GM23248 (cell line): ENCODE measurements around the gene PADI1. TPM values are rescaled to one million over a fixed set of nuclear protein-coding genes. Genes with fewer than 3 reads are reported as not detected.

Experiments
- DNase-seq: peaks from one replicate; pipeline ENCODE4 v3.0.0-alpha.2; 2015
- H2AFZ ChIP-seq: fragments of 200-600 bp; sonication (generic); 2 replicates; pipeline ENCODE4 v1.6.1; 2016; ENCODE audit warnings: antibody characterized with exemption
- H3F3A ChIP-seq: fragments of 200-600 bp; sonication (generic); 2 replicates; pipeline ENCODE4 v1.6.1; 2016; ENCODE audit warnings: mild to moderate bottlenecking, antibody characterized with exemption, mixed run types; ENCODE audit not compliant: insufficient read depth
- H3K27ac ChIP-seq: fragments of 200-600 bp; sonication (generic); 2 replicates; pipeline ENCODE4 v1.5.1; 2016; ENCODE audit warnings: mild to moderate bottlenecking
- H3K27me3 ChIP-seq: fragments of 200-600 bp; sonication (generic); replicated peaks from 2 replicates; pipeline ENCODE4 v1.6.1; 2016; ENCODE audit warnings: mild to moderate bottlenecking; ENCODE audit not compliant: insufficient read depth
- H3K36me3 ChIP-seq: fragments of 200-600 bp; sonication (generic); 2 replicates; pipeline ENCODE4 v1.6.1; 2016; ENCODE audit warnings: low read depth, mild to moderate bottlenecking
- H3K4me1 ChIP-seq: fragments of 200-600 bp; sonication (generic); 2 replicates; pipeline ENCODE4 v1.6.1; 2016; ENCODE audit warnings: mild to moderate bottlenecking; ENCODE audit not compliant: insufficient read depth
- H3K4me2 ChIP-seq: fragments of 200-600 bp; sonication (generic); one replicate; pipeline ENCODE4 v1.6.1; 2016; ENCODE audit warnings: mild to moderate bottlenecking; ENCODE audit not compliant: unreplicated experiment
- H3K4me3 ChIP-seq: fragments of 200-600 bp; sonication (generic); 2 replicates; pipeline ENCODE4 v1.5.1; 2016; ENCODE audit warnings: mild to moderate bottlenecking
- H3K79me2 ChIP-seq: fragments of 200-600 bp; sonication (generic); 2 replicates; pipeline ENCODE4 v1.6.1; 2016; ENCODE audit warnings: mild to moderate bottlenecking; ENCODE audit not compliant: insufficient read depth
- H3K9ac ChIP-seq: fragments of 200-600 bp; sonication (generic); 2 replicates; pipeline ENCODE4 v1.6.1; 2016; ENCODE audit warnings: mild to moderate bottlenecking
- H3K9me2 ChIP-seq: fragments of 200-600 bp; sonication (generic); 2 replicates; pipeline ENCODE4 v1.6.1; 2016; ENCODE audit warnings: mixed run types, mild to moderate bottlenecking, moderate library complexity; ENCODE audit not compliant: insufficient read depth
- H3K9me3 ChIP-seq: fragments of 200-600 bp; sonication (generic); one replicate; pipeline ENCODE4 v1.6.1; 2017; ENCODE audit warnings: low read depth
- H4K20me1 ChIP-seq: fragments of 200-600 bp; sonication (generic); 2 replicates; pipeline ENCODE4 v1.6.0; 2016; ENCODE audit not compliant: insufficient read depth
- EZH2 ChIP-seq: fragments of 200-600 bp; sonication (generic); IDR thresholded peaks from 2 replicates; pipeline ENCODE4 v1.6.1; 2018; ENCODE audit warnings: antibody characterized with exemption, mild to moderate bottlenecking; ENCODE audit not compliant: insufficient read depth, poor library complexity, severe bottlenecking
- EZH2phosphoT487 ChIP-seq: fragments of 200-600 bp; sonication (generic); IDR thresholded peaks from 2 replicates; pipeline ENCODE4 v1.6.1; 2018; ENCODE audit warnings: antibody characterized with exemption, moderate library complexity, mild to moderate bottlenecking, low read depth; ENCODE audit not compliant: insufficient read depth
- WGBS, 2 experiments: methylation state at CpG; one replicate each; pipeline ENCODE4 v1.1.6; 2015 to 2017; ENCODE audit warnings: low lambda C conversion rate in 2 of 2, low coverage in 1 of 2; ENCODE audit errors: missing lambda C conversion rate in 2 of 2; 5-methylcytosine and 5-hydroxymethylcytosine counted together
- in situ Hi-C: fragments of 300-500 bp; cut with MboI; formaldehyde crosslinking; loops from 2 replicates; pipeline ENCODE4 v1.15.0; 2020
- polyA plus RNA-seq: library from polyadenylated mRNA; unstranded; fragments of >200 nt; fragmentation: Nextera tagmentation; extraction: Ambion mirVana; gene quantifications from 2 replicates; pipeline ENCODE4 v1.2.1, GENCODE V29; 2016
- total RNA-seq: library from RNA; depleted of rRNA; stranded (reverse); fragments of >200 nt; shearing (Covaris generic); gene quantifications from 2 replicates; pipeline ENCODE4 v1.2.3, GENCODE V29; 2014

PADI1 gene
- total and polyA plus RNA-seq, 2 experiments from 2014 or later: under 0.01 to 0.14 TPM

DNA sequence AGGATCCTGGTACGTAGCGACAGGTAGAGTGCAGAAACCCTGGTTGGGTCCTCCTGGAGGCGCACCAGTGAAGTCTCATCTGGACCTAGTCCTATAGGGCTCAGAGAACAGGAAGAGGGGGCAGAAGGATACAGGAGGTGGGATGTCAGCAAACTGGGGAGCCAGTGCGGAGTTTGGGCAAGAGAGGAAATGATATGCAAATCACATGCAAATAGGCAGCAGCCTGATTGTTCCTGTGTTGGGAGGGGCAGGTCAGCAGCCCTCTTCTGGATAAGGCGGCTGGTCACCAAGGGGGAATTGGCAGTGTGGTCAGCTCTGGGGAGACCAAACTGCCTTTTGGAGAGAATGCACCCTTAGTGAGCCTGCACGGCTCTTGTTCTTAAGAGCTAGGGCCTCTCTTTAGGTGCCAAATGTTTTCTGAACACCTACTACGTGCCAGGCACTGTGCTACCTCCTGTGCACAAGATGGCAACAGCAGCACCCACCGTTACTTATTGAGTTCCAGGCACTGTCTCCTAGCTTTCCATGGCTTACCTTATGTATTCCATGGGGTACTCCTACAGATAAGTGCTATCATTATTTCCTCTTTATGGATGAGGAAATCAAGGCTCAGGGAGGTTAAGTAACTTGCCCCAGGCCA lies 25.9 kb downstream of the PADI1 start:
- H3K4me2 ChIP-seq: no peak overlapping the region
- no peaks in the 10 kb centered on the region for H4K20me1 ChIP-seq
- no peaks in the 10 kb centered on the region for H3K9me2 ChIP-seq
- H3K4me1 ChIP-seq: peaks cover 25% of the 10 kb centered on the region
- H3K79me2 ChIP-seq: no peaks in the 10 kb centered on the region
- H3K27me3 ChIP-seq: no peaks in the 10 kb centered on the region
- TF ChIP-seq EZH2phosphoT487 (no peak), EZH2 (no peak)
- H3K9ac ChIP-seq: no peak overlapping the region
- no peak for DNase-seq
- H3K36me3 ChIP-seq: no peaks in the 10 kb centered on the region
- H3K9me3 ChIP-seq: no peaks in the 10 kb centered on the region
- peaks cover 20% of the 10 kb centered on the region for H3F3A ChIP-seq
- H3K27ac ChIP-seq: no peak overlapping the region
- no peak overlapping the region for H2AFZ ChIP-seq
- in situ Hi-C loops: no loop called here
- 75 to 84% methylated on average over 7 to 8 of the region's 8 CpGs for WGBS, 2 experiments
- H3K4me3 ChIP-seq: no peak overlapping the region

DNA sequence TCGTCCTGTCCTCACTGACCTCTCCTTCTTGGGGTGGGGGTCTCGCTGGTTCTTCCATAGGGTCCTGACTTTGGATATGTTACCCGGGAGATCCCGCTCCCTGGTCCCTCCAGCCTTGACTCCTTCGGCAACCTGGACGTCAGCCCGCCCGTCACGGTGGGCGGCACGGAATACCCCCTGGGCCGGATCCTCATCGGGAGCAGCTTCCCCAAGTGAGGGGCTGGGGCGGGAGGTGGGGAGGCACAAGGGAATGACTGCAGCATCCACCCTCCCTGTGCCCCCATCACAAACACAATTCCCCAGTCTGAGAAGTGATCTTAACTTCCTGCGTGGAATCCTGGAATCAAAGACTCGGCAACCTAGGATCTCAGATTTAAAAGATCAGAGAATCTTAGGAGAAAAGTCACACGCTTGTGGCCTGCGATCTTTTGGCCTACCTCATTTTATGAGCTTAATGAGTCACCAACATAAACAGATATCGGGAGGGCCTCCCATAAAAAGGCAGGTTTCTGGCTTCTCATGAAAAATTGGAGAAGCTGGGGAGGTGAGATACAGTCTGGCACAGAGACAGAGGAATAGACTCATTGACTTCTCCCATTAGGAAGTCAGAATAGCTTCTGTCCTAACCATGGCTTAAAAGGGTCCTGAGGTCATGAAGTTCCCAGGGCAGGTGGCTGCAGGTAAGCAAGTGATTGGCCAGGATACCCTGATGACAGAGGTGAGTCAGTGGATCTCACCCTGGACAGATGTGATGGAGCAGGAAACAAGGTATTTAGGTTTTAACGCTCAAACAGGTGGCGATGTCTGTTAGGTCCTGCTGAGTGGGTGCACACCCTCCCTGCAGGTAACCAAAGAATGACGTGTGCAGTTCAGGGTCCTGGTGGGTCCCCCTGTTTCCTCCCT lies 28.1 kb downstream of the PADI1 start:
- Histone ChIP-seq H2AFZ (no peak overlapping the region), H3K27ac (peak overlapping the region; percentile 61)

DNA sequence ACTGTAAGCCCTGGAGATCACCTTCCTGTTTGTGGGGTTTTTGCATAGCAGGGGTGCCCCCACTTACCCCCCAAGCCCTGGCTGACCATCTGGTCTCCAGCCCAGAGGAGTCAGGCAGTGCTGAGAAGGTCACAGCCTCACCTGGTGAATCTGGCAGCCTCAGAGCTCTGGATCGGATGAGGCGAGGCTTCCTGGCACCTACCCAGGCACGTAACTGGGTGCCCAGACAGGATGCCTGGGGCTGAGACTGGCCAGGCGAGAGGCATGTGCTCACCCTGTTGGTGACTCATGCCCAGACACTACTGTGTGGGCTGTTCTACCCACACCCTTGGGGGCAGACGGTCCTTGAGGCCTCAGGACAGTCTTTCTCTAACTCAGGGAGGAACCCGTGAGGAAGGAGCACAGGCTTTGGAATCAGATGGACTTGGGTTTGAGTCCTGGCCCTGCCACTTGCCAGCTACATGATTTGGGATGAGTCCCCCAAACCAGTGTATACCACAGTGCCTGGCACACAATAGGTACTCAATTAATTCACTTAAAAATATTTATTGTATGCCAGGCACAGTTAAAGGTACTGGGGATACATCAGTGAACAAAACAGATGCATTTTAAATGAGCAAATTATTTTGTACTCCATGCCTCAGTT lies 28.9 kb downstream of the PADI1 start:
- Histone ChIP-seq H3K36me3 (no peaks in the 10 kb centered on the region), H3F3A (peaks cover 20% of the 10 kb centered on the region), H2AFZ (no peak overlapping the region), H3K4me1 (peaks cover 25% of the 10 kb centered on the region), H3K27ac (peak overlapping the region; percentile 61), H3K27me3 (no peaks in the 10 kb centered on the region), H4K20me1 (no peaks in the 10 kb centered on the region), H3K4me3 (no peak overlapping the region), H3K9ac (0 out of 2 replicates have a peak overlapping the region, but pooled peaks have one; percentile 25), H3K9me2 (no peaks in the 10 kb centered on the region), H3K4me2 (peak overlapping the region; percentile 58), H3K9me3 (no peaks in the 10 kb centered on the region), H3K79me2 (no peaks in the 10 kb centered on the region)
- 2 to 6% methylated on average over 6 of the region's 6 CpGs for WGBS, 2 experiments
- DNase-seq: peak; percentile 96
- TF ChIP-seq EZH2phosphoT487 (no peak), EZH2 (no peak)
- in situ Hi-C loops: no loop called here

More for the DNA sequence above, 28.1 kb downstream of the PADI1 start:
- Histone ChIP-seq H3K4me2 (peak overlapping the region; percentile 58), H4K20me1 (no peaks in the 10 kb centered on the region), H3K9ac (peak overlapping the region; percentile 25; the same call in 1 of the 2 replicates), H3K36me3 (no peaks in the 10 kb centered on the region), H3K4me1 (peaks cover 25% of the 10 kb centered on the region), H3K9me2 (no peaks in the 10 kb centered on the region), H3K9me3 (no peaks in the 10 kb centered on the region), H3K4me3 (no peak overlapping the region), H3K79me2 (no peaks in the 10 kb centered on the region), H3F3A (peaks cover 20% of the 10 kb centered on the region), H3K27me3 (no peaks in the 10 kb centered on the region)
- TF ChIP-seq EZH2: no peak
- no peak for TF ChIP-seq EZH2phosphoT487
- in situ Hi-C loops: no loop called here
- 67 to 69% methylated on average over 21 to 22 of the region's 22 CpGs for WGBS, 2 experiments
- peak; percentile 89 for DNase-seq

DNA sequence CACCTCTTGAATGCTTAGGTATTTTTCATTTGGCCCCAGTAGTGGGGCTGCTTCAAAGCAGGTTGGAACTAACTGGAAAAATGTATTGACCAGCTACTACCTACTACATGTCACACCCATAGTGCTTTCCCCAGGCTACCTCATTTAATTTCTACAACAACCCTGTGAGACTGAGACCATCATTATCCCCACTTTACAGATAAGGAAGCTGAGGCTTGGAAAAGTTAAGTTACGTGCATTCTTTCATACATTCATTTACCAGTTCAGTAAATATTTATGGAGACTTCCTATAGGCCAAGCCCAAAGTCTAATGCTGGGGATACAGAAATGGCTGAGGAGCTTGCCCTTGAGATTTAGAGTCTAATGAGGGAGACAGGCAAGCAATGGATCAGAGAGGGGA lies 29.5 kb downstream of the PADI1 start:
- Histone ChIP-seq H3K4me1 (peaks cover 25% of the 10 kb centered on the region), H3K9me3 (no peaks in the 10 kb centered on the region), H3K27ac (peak overlapping the region; percentile 61), H3K36me3 (no peaks in the 10 kb centered on the region), H3F3A (peaks cover 20% of the 10 kb centered on the region), H4K20me1 (no peaks in the 10 kb centered on the region), H3K4me2 (no peak overlapping the region), H3K79me2 (no peaks in the 10 kb centered on the region), H3K4me3 (no peak overlapping the region), H3K9ac (no peak overlapping the region), H3K27me3 (no peaks in the 10 kb centered on the region), H3K9me2 (no peaks in the 10 kb centered on the region), H2AFZ (no peak overlapping the region)
- TF ChIP-seq EZH2: no peak
- TF ChIP-seq EZH2phosphoT487: no peak
- 100% methylated on average over 1 of the region's 1 CpG for WGBS, 2 experiments
- in situ Hi-C loops: no loop called here
- no peak for DNase-seq
